Subcutaneous preadipocyte (primary cell): Measurements from ENCODE around the gene CRY2. TPM values are rescaled to one million over a fixed set of nuclear protein-coding genes. Genes with fewer than 3 reads are reported as not detected.

ENCODE experiments used
- total RNA-seq: library from RNA; depleted of rRNA; stranded (reverse); fragments of >200 nt; gene quantifications from 2 replicates; pipeline ENCODE4 v1.2.3, GENCODE V29; 2012

CRY2 gene
- 10.7 and 13.3 TPM in 2 replicates for total RNA-seq

GRCh38 chr11:45846974-45847910, at the start of gene CRY2:
Gene CRY2, plus strand, starts transcription at chr11:45847475. Its CDS starts 16 bp downstream, at chr11:45847491.

GRCh38 chr11:45804761-45805304, 42.4 kb upstream of the CRY2 start, which contains the start of gene SLC35C1:
Gene SLC35C1, plus strand, starts transcription at chr11:45805149. Its CDS starts 653 bp downstream, at chr11:45805802.

DNA sequence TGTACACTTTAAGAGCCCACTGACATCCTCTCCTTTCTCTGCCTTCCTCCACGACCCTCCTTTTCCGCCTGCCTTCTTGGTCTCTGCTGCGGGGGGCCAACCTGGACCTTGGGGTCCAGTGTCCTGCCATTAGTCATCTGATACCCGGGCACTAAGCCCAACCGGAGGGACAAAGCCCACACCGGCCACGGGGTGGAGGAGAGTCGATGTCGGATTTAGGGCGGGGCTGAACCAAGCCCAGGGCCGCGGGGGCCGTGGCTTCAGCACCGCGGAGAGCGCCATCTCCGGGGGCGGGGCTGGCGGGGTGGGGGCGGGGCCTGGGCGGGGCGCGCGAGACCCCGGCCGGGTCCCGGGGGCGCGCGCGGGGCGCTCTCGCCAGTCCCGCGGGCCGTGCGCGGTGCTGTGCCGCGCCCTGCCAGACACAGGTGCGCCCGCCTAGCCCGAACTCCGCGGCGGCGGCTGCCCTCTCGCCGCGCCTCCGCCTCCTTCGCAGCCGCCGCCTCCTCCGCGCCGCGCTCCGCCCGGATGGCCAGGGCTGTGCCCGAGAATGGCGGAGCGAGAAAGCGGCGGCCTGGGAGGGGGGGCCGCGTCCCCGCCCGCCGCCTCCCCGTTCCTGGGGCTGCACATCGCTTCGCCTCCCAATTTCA, 38.1 kb downstream of the CRY2 start, which contains the start of gene MAPK8IP1:
Gene MAPK8IP1, plus strand, starts transcription at position 378 of the 647 bp plus-strand sequence. Its CDS starts 170 bp downstream, at position 548.

GRCh38 chr11:45906965-45907611, 59.8 kb downstream of the CRY2 start, which contains the start of gene FREY1:
Gene FREY1, minus strand, starts transcription at chr11:45907271. Its CDS starts 26 bp downstream, at chr11:45907245.

DNA sequence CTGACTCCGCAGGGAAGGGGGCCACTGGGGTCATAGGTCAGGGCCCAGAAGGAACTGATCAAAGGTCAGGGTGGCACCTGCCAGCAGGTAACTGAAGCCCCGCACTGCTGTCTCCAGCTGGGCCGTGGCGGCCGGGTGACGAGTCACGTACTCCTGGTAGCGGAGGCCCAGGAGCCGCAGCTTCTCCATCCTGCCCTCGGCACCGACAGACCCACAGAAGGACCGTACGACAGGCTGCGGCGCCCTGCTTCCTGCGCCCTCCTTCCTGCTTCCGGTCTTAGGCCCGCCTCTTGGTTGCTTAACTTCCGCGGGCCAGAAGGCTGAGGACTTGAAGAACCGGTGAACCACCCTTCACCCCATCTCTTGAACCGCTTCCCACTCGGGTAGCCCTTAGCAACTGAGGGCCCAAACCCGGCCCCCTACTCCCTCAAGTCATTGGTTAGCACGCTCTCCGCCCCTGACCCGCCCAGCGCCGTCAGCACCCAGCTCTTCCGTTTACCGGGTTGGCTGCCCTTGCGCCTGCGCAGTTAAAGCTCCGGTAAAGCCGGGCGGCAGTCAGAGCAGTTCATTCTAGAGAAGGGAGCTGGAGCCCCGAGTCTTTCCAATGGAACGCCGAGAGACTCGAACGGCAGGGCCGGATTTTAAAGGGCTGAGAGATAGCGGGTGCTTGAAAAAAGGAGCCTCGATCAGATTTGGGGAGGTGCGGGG, 70.5 kb downstream of the CRY2 start, which contains the start of gene PEX16:
Gene PEX16, minus strand, starts transcription at position 255 of the 708 bp plus-strand sequence. Its CDS starts 66 bp downstream, at position 189.

DNA sequence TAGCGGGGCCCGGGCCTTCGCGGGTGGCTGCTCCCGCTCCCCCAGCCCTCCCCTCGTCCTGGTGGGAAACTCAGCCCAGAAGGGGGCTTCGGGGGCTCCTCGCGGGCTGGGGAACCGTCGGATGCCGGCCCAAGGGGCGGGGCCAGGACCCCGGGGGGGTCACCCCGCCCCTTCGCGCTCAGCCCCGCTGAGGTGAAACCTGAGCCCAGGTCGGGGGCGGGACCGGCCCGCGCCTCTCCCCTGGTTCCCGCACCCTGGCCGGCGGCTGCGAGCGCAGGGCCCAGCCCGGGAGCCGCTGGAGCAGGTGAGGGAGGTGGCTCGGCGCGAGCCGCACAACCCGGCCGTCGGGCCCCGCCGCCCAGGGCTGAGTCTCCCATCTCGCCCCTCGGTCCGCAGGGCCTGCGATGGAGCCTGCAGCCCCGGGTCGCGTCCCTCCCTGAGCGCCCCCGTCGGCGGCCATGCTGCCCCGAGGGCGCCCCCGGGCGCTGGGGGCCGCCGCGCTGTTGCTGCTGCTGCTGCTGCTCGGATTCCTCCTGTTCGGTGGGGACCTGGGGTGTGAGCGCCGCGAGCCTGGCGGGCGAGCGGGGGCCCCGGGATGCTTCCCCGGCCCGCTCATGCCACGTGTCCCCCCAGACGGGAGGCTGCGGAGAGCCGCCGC, 75.3 kb downstream of the CRY2 start, which contains the start of gene LARGE2:
Gene LARGE2, plus strand, starts transcription at position 232 of the 658 bp plus-strand sequence. Its CDS starts 227 bp downstream, at position 459.

Other genes starting within 250 kb of the CRY2 start
- 3.3 and 8.1 TPM in 2 replicates for gene CHST1, start 181.9 kb upstream of the CRY2 start, total RNA-seq
- 8.8 and 10.9 TPM in 2 replicates for gene SLC35C1, start 42.3 kb upstream of the CRY2 start, total RNA-seq
- gene MAPK8IP1, start 38.2 kb downstream of the CRY2 start, total RNA-seq, result 7.3 and 7.4 TPM in 2 replicates
- gene FREY1, start 59.8 kb downstream of the CRY2 start, total RNA-seq, result 1.5 and 2.3 TPM in 2 replicates
- gene PEX16, start 70.4 kb downstream of the CRY2 start, total RNA-seq, result 29.7 and 30.9 TPM in 2 replicates
- not detected in 2 replicates for gene LARGE2, start 75.2 kb downstream of the CRY2 start, total RNA-seq